Stomach (tissue), 4 donors: ENCODE data around the gene VRK3.

ENCODE experiments used
- EP300 ChIP-seq: sonication (generic); formaldehyde crosslinking; IDR thresholded peaks from one replicate; pipeline ENCODE4 v1.6.1; 2017; ENCODE audit warnings: antibody characterized with exemption
- POLR2A ChIP-seq, 4 donors: fragments of 450-650 bp; IDR thresholded peaks; one replicate each; pipeline ENCODE4 v1.6.1; 2016; ENCODE audit warnings: antibody characterized with exemption in 4 of 4, control low read depth in 2 of 4, mild to moderate bottlenecking in 1 of 4, moderate library complexity in 1 of 4
- POLR2AphosphoS5 ChIP-seq, 3 donors: sonication (generic); formaldehyde crosslinking; IDR thresholded peaks; one replicate each; pipeline ENCODE4 v1.6.1; 2016; ENCODE audit warnings: antibody characterized with exemption in 3 of 3
- TF ChIP-seq, protein P1 (sequence below), 7 experiments: fragments of 450-650 bp in 4 of 7; fragments of 200-600 bp in 3 of 7; sonication (generic) in 3 of 7; IDR thresholded peaks; one replicate each; pipeline ENCODE4 v1.5.1; 2016 to 2019; ENCODE audit warnings: antibody characterized with exemption in 7 of 7, control low read depth in 2 of 7, mild to moderate bottlenecking in 1 of 7

DNA sequence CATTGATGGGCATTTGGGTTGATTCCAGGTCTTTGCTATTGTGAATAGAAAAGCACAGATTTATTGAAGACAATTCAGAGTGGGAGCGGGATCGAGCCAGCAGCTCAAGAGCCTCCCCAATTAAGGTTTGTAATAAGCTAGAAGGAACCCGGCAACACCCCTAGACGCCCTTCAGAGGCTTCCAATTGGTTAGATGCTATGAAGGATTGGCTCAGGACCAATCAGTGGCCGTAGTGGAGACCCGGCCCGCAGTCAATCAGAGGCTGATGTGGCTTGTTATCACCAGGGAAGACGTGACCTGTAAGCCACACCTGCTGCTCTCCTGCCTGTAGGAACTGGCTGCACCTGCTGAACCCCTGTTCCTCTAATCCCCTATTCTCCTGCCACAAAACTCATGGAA is 78.8 kb downstream of the VRK3 start:
- TF ChIP-seq, protein P1, sequence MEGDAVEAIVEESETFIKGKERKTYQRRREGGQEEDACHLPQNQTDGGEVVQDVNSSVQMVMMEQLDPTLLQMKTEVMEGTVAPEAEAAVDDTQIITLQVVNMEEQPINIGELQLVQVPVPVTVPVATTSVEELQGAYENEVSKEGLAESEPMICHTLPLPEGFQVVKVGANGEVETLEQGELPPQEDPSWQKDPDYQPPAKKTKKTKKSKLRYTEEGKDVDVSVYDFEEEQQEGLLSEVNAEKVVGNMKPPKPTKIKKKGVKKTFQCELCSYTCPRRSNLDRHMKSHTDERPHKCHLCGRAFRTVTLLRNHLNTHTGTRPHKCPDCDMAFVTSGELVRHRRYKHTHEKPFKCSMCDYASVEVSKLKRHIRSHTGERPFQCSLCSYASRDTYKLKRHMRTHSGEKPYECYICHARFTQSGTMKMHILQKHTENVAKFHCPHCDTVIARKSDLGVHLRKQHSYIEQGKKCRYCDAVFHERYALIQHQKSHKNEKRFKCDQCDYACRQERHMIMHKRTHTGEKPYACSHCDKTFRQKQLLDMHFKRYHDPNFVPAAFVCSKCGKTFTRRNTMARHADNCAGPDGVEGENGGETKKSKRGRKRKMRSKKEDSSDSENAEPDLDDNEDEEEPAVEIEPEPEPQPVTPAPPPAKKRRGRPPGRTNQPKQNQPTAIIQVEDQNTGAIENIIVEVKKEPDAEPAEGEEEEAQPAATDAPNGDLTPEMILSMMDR (IDR thresholded peaks at IDR 0.05) = no peak
- TF ChIP-seq POLR2A (IDR thresholded peaks at IDR 0.05) (no peak), EP300 (no peak), POLR2AphosphoS5 (IDR thresholded peaks at IDR 0.05) (no peak)
